ENCODE data around the gene AGPAT4. TPM values are rescaled to one million over a fixed set of nuclear protein-coding genes. Genes with fewer than 3 reads are reported as not detected.

The AGPAT4 gene
- polyA plus RNA-seq, 1 of the 3 experiments (the other 2 are of a cell fraction), result 3.9 TPM

- Histone ChIP-seq H2AFZ (ENCODE audit: low read depth) (no peak overlapping the region), H3K4me1 (ENCODE audit: control insufficient read depth in 1 of 2, insufficient read depth in 2 of 2, low read depth in 1 of 2, low read length in 1 of 2) (no peaks in the 10 kb centered on the region; a peak in 1 of 4 replicates), H3K9me3 (no peaks in the 10 kb centered on the region), H3K27me3 (ENCODE audit: insufficient read depth) (no peaks in the 10 kb centered on the region), H3K4me3 (ENCODE audit: low read depth in 2 of 2, low read length in 1 of 2) (no peak overlapping the region), H3K79me2 (ENCODE audit: insufficient read depth) (0 out of 2 replicates have a peak, but pooled peaks cover 5% of the 10 kb centered on the region), H3F3A (replicated peaks; ENCODE audit: insufficient read depth) (no peaks in the 10 kb centered on the region), H3K36me3 (replicated peaks in 1 of 2; ENCODE audit: control insufficient read depth in 1 of 2, insufficient read depth in 2 of 2, low read length in 1 of 2) (peaks cover 0 to 3% of the 10 kb centered on the region in 2 experiments), H3K4me2 (no peak overlapping the region), H3K9ac (no peak overlapping the region), H3K9me2 (no peaks in the 10 kb centered on the region), H3K27ac (ENCODE audit: low read depth in 2 of 2, low read length in 1 of 2) (no peak overlapping the region), H4K20me1 (ENCODE audit: insufficient read depth) (no peaks in the 10 kb centered on the region)
- TF ChIP-seq MEF2A (IDR thresholded peaks at IDR 0.05; ENCODE audit: borderline replicate concordance, low read depth) (no peak), GATA2 (CRISPR knock-in tag; IDR thresholded peaks at IDR 0.05) (no peak), YY1 (IDR thresholded peaks at IDR 0.05; ENCODE audit: low read depth) (no peak), TCF12 (IDR thresholded peaks at IDR 0.05) (no peak), NFIC (IDR thresholded peaks at IDR 0.05; ENCODE audit: borderline replicate concordance) (no peak)
- TF ChIP-seq, protein P1, sequence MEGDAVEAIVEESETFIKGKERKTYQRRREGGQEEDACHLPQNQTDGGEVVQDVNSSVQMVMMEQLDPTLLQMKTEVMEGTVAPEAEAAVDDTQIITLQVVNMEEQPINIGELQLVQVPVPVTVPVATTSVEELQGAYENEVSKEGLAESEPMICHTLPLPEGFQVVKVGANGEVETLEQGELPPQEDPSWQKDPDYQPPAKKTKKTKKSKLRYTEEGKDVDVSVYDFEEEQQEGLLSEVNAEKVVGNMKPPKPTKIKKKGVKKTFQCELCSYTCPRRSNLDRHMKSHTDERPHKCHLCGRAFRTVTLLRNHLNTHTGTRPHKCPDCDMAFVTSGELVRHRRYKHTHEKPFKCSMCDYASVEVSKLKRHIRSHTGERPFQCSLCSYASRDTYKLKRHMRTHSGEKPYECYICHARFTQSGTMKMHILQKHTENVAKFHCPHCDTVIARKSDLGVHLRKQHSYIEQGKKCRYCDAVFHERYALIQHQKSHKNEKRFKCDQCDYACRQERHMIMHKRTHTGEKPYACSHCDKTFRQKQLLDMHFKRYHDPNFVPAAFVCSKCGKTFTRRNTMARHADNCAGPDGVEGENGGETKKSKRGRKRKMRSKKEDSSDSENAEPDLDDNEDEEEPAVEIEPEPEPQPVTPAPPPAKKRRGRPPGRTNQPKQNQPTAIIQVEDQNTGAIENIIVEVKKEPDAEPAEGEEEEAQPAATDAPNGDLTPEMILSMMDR (IDR thresholded peaks at IDR 0.05), result no peak
- DNase-seq, result no peak
- ChIA-PET POLR2A (no interaction called here), CTCF (interaction anchor here (1.0 to 1.4 kb wide), 2 partner anchors 9 to 225 kb away, joined by 3 to 4 read pairs; no protein-coding TSS in a partner anchor)
- 86% methylated on average over 5 of the region's 5 CpGs for WGBS (ENCODE audit: low lambda C conversion rate)
These were observed 55.6 kb downstream of the AGPAT4 start for GRCh38 chr6:161218222-161218621.

- no peak overlapping the region for H3K9ac ChIP-seq
- no peaks in the 10 kb centered on the region for H3K9me2 ChIP-seq
- ChIA-PET CTCF (interaction anchor here (1.0 to 1.4 kb wide), 2 partner anchors 9 to 225 kb away, joined by 3 to 4 read pairs; no protein-coding TSS in a partner anchor), POLR2A (no interaction called here)
- H2AFZ ChIP-seq (ENCODE audit: low read depth), result no peak overlapping the region
- H3K36me3 ChIP-seq (replicated peaks in 1 of 2; ENCODE audit: control insufficient read depth in 1 of 2, insufficient read depth in 2 of 2, low read length in 1 of 2), result peaks cover 0 to 3% of the 10 kb centered on the region in 2 experiments
- H3F3A ChIP-seq (replicated peaks; ENCODE audit: insufficient read depth), result no peaks in the 10 kb centered on the region
- TF ChIP-seq ZBTB33 (IDR thresholded peaks at IDR 0.05; ENCODE audit: borderline replicate concordance, low read depth) (no peak), TEAD4 (IDR thresholded peaks at IDR 0.05; ENCODE audit: borderline replicate concordance, insufficient read depth) (no peak), POLR2AphosphoS5 (IDR thresholded peaks at IDR 0.05; ENCODE audit: low read depth, low read length) (no peak), TCF12 (IDR thresholded peaks at IDR 0.05) (no peak), GABPA (IDR thresholded peaks at IDR 0.05; ENCODE audit: low read depth) (no peak), SMC3 (IDR thresholded peaks at IDR 0.05; ENCODE audit: low read depth, low read length) (no peak), FOXM1 (IDR thresholded peaks at IDR 0.05; ENCODE audit: low read depth) (no peak), IRF3 (IDR thresholded peaks at IDR 0.05; ENCODE audit: low read depth, low read length) (no peak), RCOR1 (IDR thresholded peaks at IDR 0.05; ENCODE audit: low read length) (no peak), SIN3A (IDR thresholded peaks at IDR 0.05; ENCODE audit: borderline replicate concordance, low read depth, low read length) (no peak), EZH2phosphoT487 (IDR thresholded peaks at IDR 0.05; ENCODE audit: borderline replicate concordance, low read depth) (no peak), RAD21 (IDR thresholded peaks at IDR 0.05; ENCODE audit: low read length) (no peak), JUND (IDR thresholded peaks at IDR 0.05) (no peak)
- TF ChIP-seq, protein P2, sequence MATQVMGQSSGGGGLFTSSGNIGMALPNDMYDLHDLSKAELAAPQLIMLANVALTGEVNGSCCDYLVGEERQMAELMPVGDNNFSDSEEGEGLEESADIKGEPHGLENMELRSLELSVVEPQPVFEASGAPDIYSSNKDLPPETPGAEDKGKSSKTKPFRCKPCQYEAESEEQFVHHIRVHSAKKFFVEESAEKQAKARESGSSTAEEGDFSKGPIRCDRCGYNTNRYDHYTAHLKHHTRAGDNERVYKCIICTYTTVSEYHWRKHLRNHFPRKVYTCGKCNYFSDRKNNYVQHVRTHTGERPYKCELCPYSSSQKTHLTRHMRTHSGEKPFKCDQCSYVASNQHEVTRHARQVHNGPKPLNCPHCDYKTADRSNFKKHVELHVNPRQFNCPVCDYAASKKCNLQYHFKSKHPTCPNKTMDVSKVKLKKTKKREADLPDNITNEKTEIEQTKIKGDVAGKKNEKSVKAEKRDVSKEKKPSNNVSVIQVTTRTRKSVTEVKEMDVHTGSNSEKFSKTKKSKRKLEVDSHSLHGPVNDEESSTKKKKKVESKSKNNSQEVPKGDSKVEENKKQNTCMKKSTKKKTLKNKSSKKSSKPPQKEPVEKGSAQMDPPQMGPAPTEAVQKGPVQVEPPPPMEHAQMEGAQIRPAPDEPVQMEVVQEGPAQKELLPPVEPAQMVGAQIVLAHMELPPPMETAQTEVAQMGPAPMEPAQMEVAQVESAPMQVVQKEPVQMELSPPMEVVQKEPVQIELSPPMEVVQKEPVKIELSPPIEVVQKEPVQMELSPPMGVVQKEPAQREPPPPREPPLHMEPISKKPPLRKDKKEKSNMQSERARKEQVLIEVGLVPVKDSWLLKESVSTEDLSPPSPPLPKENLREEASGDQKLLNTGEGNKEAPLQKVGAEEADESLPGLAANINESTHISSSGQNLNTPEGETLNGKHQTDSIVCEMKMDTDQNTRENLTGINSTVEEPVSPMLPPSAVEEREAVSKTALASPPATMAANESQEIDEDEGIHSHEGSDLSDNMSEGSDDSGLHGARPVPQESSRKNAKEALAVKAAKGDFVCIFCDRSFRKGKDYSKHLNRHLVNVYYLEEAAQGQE (IDR thresholded peaks at IDR 0.05; ENCODE audit: low read depth, low read length), result no peak
- no peak for DNase-seq
- no peaks in the 10 kb centered on the region for H3K9me3 ChIP-seq
- 0 out of 2 replicates have a peak, but pooled peaks cover 5% of the 10 kb centered on the region for H3K79me2 ChIP-seq (ENCODE audit: insufficient read depth)
- H3K4me3 ChIP-seq (ENCODE audit: low read depth in 2 of 2, low read length in 1 of 2), result no peak overlapping the region
- H3K27ac ChIP-seq (ENCODE audit: low read depth in 2 of 2, low read length in 1 of 2), result no peak overlapping the region
- no peaks in the 10 kb centered on the region for H4K20me1 ChIP-seq (ENCODE audit: insufficient read depth)
- no peaks in the 10 kb centered on the region for H3K4me1 ChIP-seq (ENCODE audit: control insufficient read depth in 1 of 2, insufficient read depth in 2 of 2, low read depth in 1 of 2, low read length in 1 of 2)
- WGBS (ENCODE audit: low lambda C conversion rate), result no CpG with 5 or more reads among the region's 5 CpGs
- H3K4me2 ChIP-seq, result no peak overlapping the region
- no peaks in the 10 kb centered on the region for H3K27me3 ChIP-seq (ENCODE audit: insufficient read depth)
These were observed 56.2 kb downstream of the AGPAT4 start for GRCh38 chr6:161217628-161218027.
